Heart left ventricle (tissue), 16 donors: ENCODE results near the gene NINL. TPM values are rescaled to one million over a fixed set of nuclear protein-coding genes. Genes with fewer than 3 reads are reported as not detected.
A peak's percentile ranks its signal among the peaks of the same experiment; 100 is the strongest.

ENCODE experiments used
- ATAC-seq, 4 donors: fragments of 200-7000 bp; cut with Tn5 transposase; one replicate each; pipeline ENCODE4 v1.9.1; 2020 to 2022; ENCODE audit warnings: moderate library complexity in 4 of 4, mild to moderate bottlenecking in 3 of 4, moderate number of reproducible peaks in 1 of 4
- DNase-seq, 5 donors: peaks; one replicate each; pipeline ENCODE4 v3.0.0-alpha.2; 2020
- H3K27ac ChIP-seq, 12 donors: fragments of 200-600 bp; sonication (generic) in 4 of 12; one replicate each; pipeline versions ENCODE4 v1.5.0 to v1.8.0; 2016 to 2022; ENCODE audit warnings: mild to moderate bottlenecking in 2 of 12
- H3K27me3 ChIP-seq, 9 donors: fragments of 200-600 bp; sonication (generic) in 2 of 9; one replicate each; pipeline versions ENCODE4 v1.5.1 to v1.8.0; 2016 to 2022; ENCODE audit warnings: mild to moderate bottlenecking in 3 of 9
- H3K36me3 ChIP-seq, 9 donors: fragments of 200-600 bp; sonication (generic) in 2 of 9; one replicate each; pipeline versions ENCODE4 v1.5.0 to v1.8.0; 2018 to 2022; ENCODE audit warnings: mild to moderate bottlenecking in 2 of 9
- H3K4me1 ChIP-seq, 12 donors: fragments of 200-600 bp; sonication (generic) in 4 of 12; one replicate each; pipeline versions ENCODE4 v1.5.0 to v1.8.0; 2016 to 2022; ENCODE audit warnings: mild to moderate bottlenecking in 3 of 12
- H3K4me3 ChIP-seq, 12 donors: fragments of 200-600 bp; sonication (generic) in 4 of 12; one replicate each; pipeline versions ENCODE4 v1.5.0 to v1.8.0; 2017 to 2022; ENCODE audit warnings: mild to moderate bottlenecking in 9 of 12, moderate library complexity in 4 of 12
- H3K9me3 ChIP-seq, 12 donors: fragments of 200-600 bp; sonication (generic) in 4 of 12; one replicate each; pipeline versions ENCODE4 v1.5.0 to v1.8.0; 2016 to 2022; ENCODE audit warnings: mild to moderate bottlenecking in 1 of 12
- POLR2A ChIP-seq, 2 donors: fragments of 450-650 bp; IDR thresholded peaks; one replicate each; pipeline ENCODE4 v1.6.1; 2017; ENCODE audit warnings: antibody characterized with exemption in 2 of 2, mild to moderate bottlenecking in 2 of 2, moderate library complexity in 2 of 2
- WGBS, 4 donors: extraction: QIAGEN DNeasy Blood & Tissue Kit in 2 of 4; methylation state at CpG; one replicate each; pipeline versions ENCODE4 v1.1.5 to v1.1.7; 2013 to 2018; 5-methylcytosine and 5-hydroxymethylcytosine counted together
- intact Hi-C, 10 donors: fragments of 100-400 bp; cut with DNase I; formaldehyde crosslinking; loops; one replicate each; pipeline versions ENCODE4 v1.11.1 to v1.14.2; 2022
- polyA plus RNA-seq, 2 donors: library from polyadenylated mRNA; stranded (reverse); fragments of 200-250 nt; gene quantifications; one replicate each; pipeline ENCODE4 v1.2.3, GENCODE V29; 2013
- total RNA-seq, 9 donors: library from RNA; depleted of rRNA in 2 of 9; stranded (reverse); fragments of >200 nt in 2 of 9; fragmentation: NEBNext Ultra II Directional in 3 of 9; extraction: Animal tissue kit (Norgen Biotek cat#: 25700) in 3 of 9; gene quantifications; one replicate each; pipeline versions ENCODE4 v1.1.0 to v1.2.4, GENCODE V29; 2016 to 2023
- TF ChIP-seq, protein P1 (sequence below), 12 donors: fragments of 200-600 bp; sonication (generic) in 4 of 12; IDR thresholded peaks; one replicate each; pipeline versions ENCODE4 v1.5.0 to v1.8.0; 2018 to 2022; ENCODE audit warnings: antibody characterized with exemption in 12 of 12, mild to moderate bottlenecking in 5 of 12
- donor health status: ischemic (EF 13 %, LVEDD 7.1; RV severe dilation, severe dysfunction).
- donor health status: healthy with polysubstance abuse.
- donor health status: DM: no; HTN: yes; CAD: no.
- donor health status: DM: no; HTN: no; CAD: no.
- donor health status: ischemic (EF 25% LVEDD 6.9; RV normal size, moderate dysfunction).
- donor health status: ischemic (EF 25% LVEDD 5.7; RV mildly dilated, moderate dysfunction).
- donor health status: healthy.
- donor health status: DM: yes; HTN: yes; CAD: no.
- donor health status: ischemic (EF 35%, LVEDD 5.7; RV mildly dilated, moderate dysfunction).
- donor health status: nonischemic (EF 11% LVEDD 7.7; RV severe dilation, severe dysfunction).
- donor health status: DM: yes; HTN: yes; CAD: no.
- donor health status: PGD.
- donor health status: ischemic (EF 29% LVEDD 5.4; RV normal size, mild dysfunction).
- donor health status: nonischemic (EF 23%, LVEDD 6.1; RV moderate dilation, normal function).

The NINL gene
- total and polyA plus RNA-seq, 11 donors, result 0.78 to 7.1 (median 2.9) TPM

GRCh38 chr20:25545171-25545570 lies 40.2 kb downstream of the NINL start:
- no peak for ATAC-seq
- Histone ChIP-seq H3K4me3 (no peak overlapping the region), H3K4me1 (peaks cover 0 to 15% (median 0%) of the 10 kb centered on the region in 12 donors), H3K27me3 (peaks cover 0 to 3% (median 0%) of the 10 kb centered on the region in 9 donors), H3K27ac (peak overlapping the region in 1 of 12 donors; percentile 19), H3K9me3 (no peaks in the 10 kb centered on the region), H3K36me3 (no peaks in the 10 kb centered on the region)
- no peak for DNase-seq
- intact Hi-C loops, result loop anchor here in 1 of 10 donors (10.0 kb wide), 2 partner anchors 60 to 80 kb away; partner anchors contain the start of gene NANP
- TF ChIP-seq POLR2A (IDR thresholded peaks at IDR 0.05), result no peak
- TF ChIP-seq, protein P1, sequence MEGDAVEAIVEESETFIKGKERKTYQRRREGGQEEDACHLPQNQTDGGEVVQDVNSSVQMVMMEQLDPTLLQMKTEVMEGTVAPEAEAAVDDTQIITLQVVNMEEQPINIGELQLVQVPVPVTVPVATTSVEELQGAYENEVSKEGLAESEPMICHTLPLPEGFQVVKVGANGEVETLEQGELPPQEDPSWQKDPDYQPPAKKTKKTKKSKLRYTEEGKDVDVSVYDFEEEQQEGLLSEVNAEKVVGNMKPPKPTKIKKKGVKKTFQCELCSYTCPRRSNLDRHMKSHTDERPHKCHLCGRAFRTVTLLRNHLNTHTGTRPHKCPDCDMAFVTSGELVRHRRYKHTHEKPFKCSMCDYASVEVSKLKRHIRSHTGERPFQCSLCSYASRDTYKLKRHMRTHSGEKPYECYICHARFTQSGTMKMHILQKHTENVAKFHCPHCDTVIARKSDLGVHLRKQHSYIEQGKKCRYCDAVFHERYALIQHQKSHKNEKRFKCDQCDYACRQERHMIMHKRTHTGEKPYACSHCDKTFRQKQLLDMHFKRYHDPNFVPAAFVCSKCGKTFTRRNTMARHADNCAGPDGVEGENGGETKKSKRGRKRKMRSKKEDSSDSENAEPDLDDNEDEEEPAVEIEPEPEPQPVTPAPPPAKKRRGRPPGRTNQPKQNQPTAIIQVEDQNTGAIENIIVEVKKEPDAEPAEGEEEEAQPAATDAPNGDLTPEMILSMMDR (IDR thresholded peaks at IDR 0.05), result no peak
- 72 to 81% (median 77%) methylated on average over 3 of the region's 3 CpGs for WGBS, 4 donors

DNA sequence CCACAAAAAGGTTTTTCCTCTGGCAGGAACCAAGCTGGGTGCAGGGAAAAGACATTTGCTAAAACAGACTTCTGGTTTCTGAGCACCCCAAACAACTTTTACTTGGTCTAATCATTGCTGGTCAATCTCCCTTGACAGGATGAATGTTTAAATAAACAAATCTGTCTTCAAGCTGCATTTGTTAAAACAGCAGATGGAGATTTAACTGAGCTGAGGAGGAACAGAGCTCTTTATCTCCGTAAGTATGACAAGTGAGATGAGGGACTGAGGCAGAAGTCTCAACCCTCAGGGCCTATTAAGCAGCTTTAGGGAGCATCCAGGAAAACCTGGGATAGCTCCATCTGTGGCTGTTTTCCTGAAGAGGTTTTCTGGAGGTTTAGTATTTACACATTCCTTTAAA lies 40.6 kb downstream of the NINL start:
- H3K9me3 ChIP-seq, result no peaks in the 10 kb centered on the region
- H3K27ac ChIP-seq, result peak overlapping the region in 1 of 12 donors; percentile 19
- no peaks in the 10 kb centered on the region for H3K27me3 ChIP-seq
- DNase-seq (no peak), ATAC-seq (no peak)
- peaks cover 0 to 15% (median under 1%) of the 10 kb centered on the region in 12 donors for H3K4me1 ChIP-seq
- H3K4me3 ChIP-seq, result no peak overlapping the region
- 67 to 85% (median 80%) methylated on average over 1 of the region's 1 CpG for WGBS, 4 donors
- intact Hi-C loops, result loop anchor here in 1 of 10 donors (10.0 kb wide), 2 partner anchors 60 to 80 kb away; partner anchors contain the start of gene NANP
- H3K36me3 ChIP-seq, result no peaks in the 10 kb centered on the region
- TF ChIP-seq, protein P1 (IDR thresholded peaks at IDR 0.05), result no peak
- TF ChIP-seq POLR2A (IDR thresholded peaks at IDR 0.05), result no peak

- no peak for ATAC-seq
Measured at GRCh38 chr20:25544311-25544710, 41.0 kb downstream of the NINL start.

DNA sequence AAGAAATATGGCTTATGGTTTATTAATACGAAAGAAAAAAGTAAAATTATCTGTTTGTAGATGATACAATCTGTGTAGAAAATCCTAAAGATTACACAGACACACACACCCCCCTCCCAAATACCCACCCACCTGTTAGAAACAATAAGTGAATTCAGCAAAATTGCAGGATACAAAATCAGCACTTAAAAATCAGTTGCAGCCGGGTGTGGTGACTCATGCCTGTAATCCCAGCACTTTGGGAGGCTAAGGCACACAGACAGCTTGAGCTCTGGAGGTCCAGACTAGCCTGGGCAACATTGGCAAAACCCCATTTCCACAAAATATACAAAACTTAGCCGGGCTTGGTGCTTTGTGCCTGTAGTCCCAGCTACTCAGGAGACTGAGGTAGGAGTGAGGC lies 42.3 kb downstream of the NINL start:
- no peaks in the 10 kb centered on the region for H3K27me3 ChIP-seq
- TF ChIP-seq, protein P1 (IDR thresholded peaks at IDR 0.05), result no peak
- TF ChIP-seq POLR2A (IDR thresholded peaks at IDR 0.05), result no peak
- no peak overlapping the region for H3K4me3 ChIP-seq
- ATAC-seq, result no peak
- 88 to 94% (median 92%) methylated on average over 3 of the region's 3 CpGs for WGBS, 4 donors
- no peak for DNase-seq
- intact Hi-C loops, result loop anchor here in 1 of 10 donors (10.0 kb wide), 2 partner anchors 58 to 82 kb away; partner anchors contain the start of gene NANP
- no peak overlapping the region for H3K27ac ChIP-seq
- no peaks in the 10 kb centered on the region for H3K36me3 ChIP-seq
- H3K9me3 ChIP-seq, result no peaks in the 10 kb centered on the region
- H3K4me1 ChIP-seq, result peaks cover 0 to 20% (median 8%) of the 10 kb centered on the region in 12 donors

More at GRCh38 chr20:25544311-25544710, 41.0 kb downstream of the NINL start:
- 60 to 70% (median 65%) methylated on average over 4 of the region's 4 CpGs for WGBS, 4 donors
- no peaks in the 10 kb centered on the region for H3K9me3 ChIP-seq
- peaks cover 0 to 15% (median 3%) of the 10 kb centered on the region in 12 donors for H3K4me1 ChIP-seq
- H3K36me3 ChIP-seq, result no peaks in the 10 kb centered on the region
- no peak for TF ChIP-seq POLR2A (IDR thresholded peaks at IDR 0.05)
- TF ChIP-seq, protein P1 (IDR thresholded peaks at IDR 0.05), result no peak
- intact Hi-C loops, result loop anchor here in 1 of 10 donors (10.0 kb wide), 2 partner anchors 60 to 80 kb away; partner anchors contain the start of gene NANP
- H3K27ac ChIP-seq, result peak overlapping the region in 1 of 12 donors; percentile 19
- DNase-seq, result no peak
- H3K4me3 ChIP-seq, result no peak overlapping the region
- no peaks in the 10 kb centered on the region for H3K27me3 ChIP-seq
